K562 (cell line): ENCODE measurements around the gene LAMB1. TPM values are rescaled to one million over a fixed set of nuclear protein-coding genes. Genes with fewer than 3 reads are reported as not detected.

ENCODE experiments used
- ATAC-seq: fragments of 200-7000 bp; cut with Tn5 transposase; 3 replicates; pipeline ENCODE4 v1.9.1; 2020; ENCODE audit warnings: moderate library complexity
- BruUV-seq: library from RNA; stranded (reverse); fragments of 400-500 nt; replicated peaks from 2 replicates; lab custom pipeline; 2021; lab: Mats Ljungman, UMichigan
- CTCF ChIA-PET: fragments of 300-600 bp; formaldehyde crosslinking; extraction: SDS; loops from one replicate; lab custom pipeline; 2021; ENCODE audit warnings: low intra/inter-chr PET ratio; lab: Yijun Ruan, JAX
- POLR2A ChIA-PET: fragments of 300-600, 350-650 bp; sonication (Branson Sonifier 250); formaldehyde crosslinking; extraction: SDS; loops from one replicate; lab custom pipeline; 2021; ENCODE audit warnings: antibody characterized with exemption, inconsistent platforms; lab: Yijun Ruan, JAX
- DNase-seq, 4 experiments: peaks; one replicate each; pipeline versions ENCODE4 v3.0.0 to v3.0.0-alpha.2; 2011 to 2018; ENCODE audit warnings: low spot score in 3 of 4, mixed read lengths in 3 of 4; ENCODE audit errors: extremely low read depth in 1 of 4
- FAIRE-seq: peaks from 2 replicates; lab custom pipeline; 2011; peaks lifted over from hg19 to GRCh38; lab: Jason Lieb, UNC
- H2AFZ ChIP-seq: 2 replicates; pipeline ENCODE4 v1.6.0; 2011; ENCODE audit warnings: low read depth, low read length, control low read depth, inconsistent platforms
- H3K27ac ChIP-seq: fragments of 200-600 bp; 3 replicates; pipeline ENCODE4 v1.8.0; 2011; ENCODE audit warnings: low read depth, mild to moderate bottlenecking, control low read depth, inconsistent platforms, low read length, moderate library complexity, mixed read lengths; ENCODE audit errors: extremely low read depth
- H3K27me3 ChIP-seq, 2 experiments: fragments of 300-600 bp in 1 of 2; 2 replicates in 1 of 2; 3 replicates in 1 of 2; pipeline versions ENCODE4 v1.6.0 to v1.8.0; 2011; ENCODE audit warnings: inconsistent platforms in 2 of 2, low read length in 2 of 2, mild to moderate bottlenecking in 1 of 2, mixed read lengths in 1 of 2, moderate library complexity in 1 of 2; ENCODE audit not compliant: control insufficient read depth in 2 of 2, insufficient read depth in 2 of 2
- H3K36me3 ChIP-seq: fragments of 300-600 bp; 3 replicates; pipeline ENCODE4 v1.8.0; 2011; ENCODE audit warnings: mild to moderate bottlenecking, low read length, inconsistent platforms; ENCODE audit not compliant: control insufficient read depth, insufficient read depth
- H3K4me1 ChIP-seq, 2 experiments: fragments of 200-600 bp in 1 of 2; replicated peaks in 1 of 2; 2 replicates in 1 of 2; 3 replicates in 1 of 2; pipeline versions ENCODE4 v1.5.1 to v1.8.0; 2011; ENCODE audit warnings: inconsistent platforms in 2 of 2, low read length in 2 of 2, mild to moderate bottlenecking in 1 of 2, mixed read lengths in 1 of 2, moderate library complexity in 1 of 2; ENCODE audit not compliant: control insufficient read depth in 2 of 2, insufficient read depth in 2 of 2
- H3K4me2 ChIP-seq: 2 replicates; pipeline ENCODE4 v1.6.1; 2011; ENCODE audit warnings: low read length, control low read depth, inconsistent platforms, mixed read lengths; ENCODE audit not compliant: insufficient read depth
- H3K4me3 ChIP-seq: fragments of 200-600 bp; sonication (generic), shearing (Covaris generic); 2 replicates; pipeline ENCODE4 v1.5.1; 2016; ENCODE audit warnings: control low read depth, inconsistent platforms
- H3K79me2 ChIP-seq: fragments of 200-600 bp; 3 replicates; pipeline ENCODE4 v1.8.0; 2011; ENCODE audit warnings: low read length, inconsistent platforms; ENCODE audit not compliant: control insufficient read depth, insufficient read depth
- H3K9ac ChIP-seq, 2 experiments: 2 replicates each; pipeline versions ENCODE4 v1.6.0 to v1.6.1; 2011; ENCODE audit warnings: low read depth in 2 of 2, low read length in 2 of 2, control low read depth in 1 of 2, inconsistent platforms in 1 of 2, mild to moderate bottlenecking in 1 of 2, mixed read lengths in 1 of 2; ENCODE audit not compliant: insufficient read depth in 1 of 2
- H3K9me1 ChIP-seq: one replicate; pipeline ENCODE4 v1.6.0; 2011; ENCODE audit warnings: inconsistent platforms, mild to moderate bottlenecking, low read length, moderate library complexity; ENCODE audit not compliant: control insufficient read depth, insufficient read depth
- H3K9me3 ChIP-seq: replicated peaks from 2 replicates; pipeline ENCODE4 v1.5.1; 2011; ENCODE audit warnings: low read depth, low read length, inconsistent platforms; ENCODE audit not compliant: control insufficient read depth, insufficient read depth
- H4K20me1 ChIP-seq: replicated peaks from 2 replicates; pipeline ENCODE4 v1.6.1; 2011; ENCODE audit warnings: low read length, inconsistent platforms, mixed read lengths; ENCODE audit not compliant: control insufficient read depth, insufficient read depth
- GTF2F1 ChIP-seq: IDR thresholded peaks from 2 replicates; pipeline ENCODE4 v1.6.1; 2011; ENCODE audit warnings: low read depth, low read length, improper control_type of control experiment
- MCM5 ChIP-seq: fragments of 450-650 bp; IDR thresholded peaks from 2 replicates; pipeline ENCODE4 v1.6.1; 2016; ENCODE audit warnings: low read depth
- MEF2A ChIP-seq: IDR thresholded peaks from 2 replicates; pipeline ENCODE4 v1.6.1; 2011; ENCODE audit warnings: low read depth, mild to moderate bottlenecking, low read length, moderate library complexity; ENCODE audit not compliant: control insufficient read depth
- RFX5 ChIP-seq: IDR thresholded peaks from 2 replicates; pipeline ENCODE4 v1.6.1; 2011; ENCODE audit warnings: low read depth, mild to moderate bottlenecking, improper control_type of control experiment, low read length
- SMARCB1 ChIP-seq: IDR thresholded peaks from 2 replicates; pipeline ENCODE4 v1.6.1; 2011; ENCODE audit warnings: improper control_type of control experiment, low read depth; ENCODE audit not compliant: insufficient read length
- ZBTB5 ChIP-seq: fragments of 450-650 bp; IDR thresholded peaks from 2 replicates; pipeline ENCODE4 v1.6.1; 2017; ENCODE audit warnings: antibody characterized with exemption
- ZKSCAN3 ChIP-seq: fragments of 250-450 bp; sonication (Bioruptor Pico); IDR thresholded peaks from 2 replicates; pipeline ENCODE4 v1.4.0; 2020
- WGBS: fragments of 100-300 bp; shearing (Covaris generic); methylation state at CpG from one replicate; pipeline ENCODE4 v1.1.6; 2016; ENCODE audit warnings: low coverage, mixed read lengths; ENCODE audit not compliant: insufficient coverage; ENCODE audit errors: missing lambda C conversion rate; 5-methylcytosine and 5-hydroxymethylcytosine counted together
- in situ Hi-C: fragments of 300-500 bp; cut with MboI; formaldehyde crosslinking; loops from 4 replicates; pipeline ENCODE4 v1.15.0; 2018; ENCODE audit warnings: inconsistent platforms, mixed read lengths
- intact Hi-C: fragments of 100-400 bp; cut with micrococcal nuclease; formaldehyde crosslinking; loops from 2 replicates; pipeline ENCODE4 v1.14.2; 2022
- polyA plus RNA-seq, 8 experiments: library from polyadenylated mRNA; depleted of rRNA in 4 of 8; stranded (reverse) in 5 of 8; unstranded in 3 of 8; fragments of >200 nt; fragmentation: Nextera tagmentation in 2 of 8; fragmentation: Illumina TruSeq in 1 of 8; extraction: Ambion mirVana in 2 of 8; extraction: Trizol in 1 of 8; gene quantifications; 2 replicates each; pipeline versions ENCODE4 v1.2.1 to v1.2.3, GENCODE V29; 2011 to 2014; ENCODE audit warnings: inconsistent platforms in 1 of 8, missing spikeins in 1 of 8
- total RNA-seq, 7 experiments: library from RNA; depleted of rRNA in 6 of 7; stranded (reverse); fragments of >200 nt in 6 of 7; fragmentation: Illumina TruSeq in 2 of 7; extraction: Trizol in 2 of 7; gene quantifications; 2 replicates each; pipeline versions ENCODE4 v1.2.1 to v1.2.3, GENCODE V29; 2011 to 2021; ENCODE audit warnings: low replicate concordance in 1 of 7
- TF ChIP-seq, protein P1 (sequence below): fragments of 250-450 bp; sonication (Bioruptor Pico); IDR thresholded peaks from 2 replicates; pipeline ENCODE4 v1.5.1; 2021; ENCODE audit warnings: mild to moderate bottlenecking
- TF ChIP-seq, protein P2 (sequence below), 2 experiments: fragments of 450-650 bp; IDR thresholded peaks; 2 replicates each; pipeline ENCODE4 v1.6.1; 2016; ENCODE audit warnings: mild to moderate bottlenecking in 2 of 2, borderline replicate concordance in 1 of 2, low read depth in 1 of 2, moderate library complexity in 1 of 2
- TF ChIP-seq, protein P3 (sequence below): fragments of 450-650 bp; IDR thresholded peaks from 2 replicates; pipeline ENCODE4 v1.6.1; 2016; ENCODE audit warnings: missing biosample characterization, missing genetic modification characterization

LAMB1 gene
- total and polyA plus RNA-seq, 9 of the 15 experiments (the other 6 are each of a cell fraction or from before 2014, with no cell fraction given) = 6.0 to 17.7 (median 12.3) TPM

DNA sequence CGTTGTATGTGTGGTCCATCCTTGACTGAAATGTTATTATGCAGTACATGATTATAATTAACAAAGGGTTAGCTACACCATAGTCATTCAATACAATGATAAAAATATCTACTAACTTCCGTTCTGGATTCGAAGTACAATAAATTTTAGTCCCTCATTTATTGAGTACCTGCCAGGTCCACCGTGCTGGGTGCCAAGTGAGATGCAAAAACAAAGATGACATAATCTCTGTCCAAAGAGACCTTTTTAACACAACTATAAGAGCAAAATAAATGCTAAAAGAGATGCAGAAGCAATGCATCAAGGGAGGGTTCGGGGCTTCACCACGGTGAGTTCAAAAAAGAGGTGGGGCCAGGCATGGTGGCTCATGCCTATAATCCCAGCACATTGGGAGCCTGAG lies 33.1 kb downstream of the LAMB1 start:
- ATAC-seq (no peak), DNase-seq (no peak), FAIRE-seq (no peak)
- H3K4me1 ChIP-seq = peaks cover 0 to 22% of the 10 kb centered on the region in 2 experiments; a peak in 3 of 5 replicates
- WGBS = 53% methylated on average over 6 of the region's 6 CpGs
- no peaks in the 10 kb centered on the region for H3K9me3 ChIP-seq
- H3K9ac ChIP-seq = no peak overlapping the region
- no peak overlapping the region for H3K4me3 ChIP-seq
- H3K9me1 ChIP-seq = no peaks in the 10 kb centered on the region
- CTCF ChIA-PET = no interaction called here
- TF ChIP-seq, protein P1, sequence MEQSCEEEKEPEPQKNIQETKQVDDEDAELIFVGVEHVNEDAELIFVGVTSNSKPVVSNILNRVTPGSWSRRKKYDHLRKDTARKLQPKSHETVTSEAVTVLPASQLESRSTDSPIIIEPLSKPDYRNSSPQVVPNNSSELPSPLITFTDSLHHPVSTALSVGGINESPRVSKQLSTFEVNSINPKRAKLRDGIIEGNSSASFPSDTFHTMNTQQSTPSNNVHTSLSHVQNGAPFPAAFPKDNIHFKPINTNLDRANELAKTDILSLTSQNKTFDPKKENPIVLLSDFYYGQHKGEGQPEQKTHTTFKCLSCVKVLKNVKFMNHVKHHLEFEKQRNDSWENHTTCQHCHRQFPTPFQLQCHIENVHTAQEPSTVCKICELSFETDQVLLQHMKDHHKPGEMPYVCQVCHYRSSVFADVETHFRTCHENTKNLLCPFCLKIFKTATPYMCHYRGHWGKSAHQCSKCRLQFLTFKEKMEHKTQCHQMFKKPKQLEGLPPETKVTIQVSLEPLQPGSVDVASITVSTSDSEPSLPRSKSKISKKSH (CRISPR knock-in tag) = no peak
- TF ChIP-seq ZBTB5 (no peak), SMARCB1 (no peak), ZKSCAN3 (CRISPR knock-in tag) (no peak), MCM5 (no peak), MEF2A (no peak), RFX5 (no peak), GTF2F1 (no peak)
- TF ChIP-seq, protein P2, sequence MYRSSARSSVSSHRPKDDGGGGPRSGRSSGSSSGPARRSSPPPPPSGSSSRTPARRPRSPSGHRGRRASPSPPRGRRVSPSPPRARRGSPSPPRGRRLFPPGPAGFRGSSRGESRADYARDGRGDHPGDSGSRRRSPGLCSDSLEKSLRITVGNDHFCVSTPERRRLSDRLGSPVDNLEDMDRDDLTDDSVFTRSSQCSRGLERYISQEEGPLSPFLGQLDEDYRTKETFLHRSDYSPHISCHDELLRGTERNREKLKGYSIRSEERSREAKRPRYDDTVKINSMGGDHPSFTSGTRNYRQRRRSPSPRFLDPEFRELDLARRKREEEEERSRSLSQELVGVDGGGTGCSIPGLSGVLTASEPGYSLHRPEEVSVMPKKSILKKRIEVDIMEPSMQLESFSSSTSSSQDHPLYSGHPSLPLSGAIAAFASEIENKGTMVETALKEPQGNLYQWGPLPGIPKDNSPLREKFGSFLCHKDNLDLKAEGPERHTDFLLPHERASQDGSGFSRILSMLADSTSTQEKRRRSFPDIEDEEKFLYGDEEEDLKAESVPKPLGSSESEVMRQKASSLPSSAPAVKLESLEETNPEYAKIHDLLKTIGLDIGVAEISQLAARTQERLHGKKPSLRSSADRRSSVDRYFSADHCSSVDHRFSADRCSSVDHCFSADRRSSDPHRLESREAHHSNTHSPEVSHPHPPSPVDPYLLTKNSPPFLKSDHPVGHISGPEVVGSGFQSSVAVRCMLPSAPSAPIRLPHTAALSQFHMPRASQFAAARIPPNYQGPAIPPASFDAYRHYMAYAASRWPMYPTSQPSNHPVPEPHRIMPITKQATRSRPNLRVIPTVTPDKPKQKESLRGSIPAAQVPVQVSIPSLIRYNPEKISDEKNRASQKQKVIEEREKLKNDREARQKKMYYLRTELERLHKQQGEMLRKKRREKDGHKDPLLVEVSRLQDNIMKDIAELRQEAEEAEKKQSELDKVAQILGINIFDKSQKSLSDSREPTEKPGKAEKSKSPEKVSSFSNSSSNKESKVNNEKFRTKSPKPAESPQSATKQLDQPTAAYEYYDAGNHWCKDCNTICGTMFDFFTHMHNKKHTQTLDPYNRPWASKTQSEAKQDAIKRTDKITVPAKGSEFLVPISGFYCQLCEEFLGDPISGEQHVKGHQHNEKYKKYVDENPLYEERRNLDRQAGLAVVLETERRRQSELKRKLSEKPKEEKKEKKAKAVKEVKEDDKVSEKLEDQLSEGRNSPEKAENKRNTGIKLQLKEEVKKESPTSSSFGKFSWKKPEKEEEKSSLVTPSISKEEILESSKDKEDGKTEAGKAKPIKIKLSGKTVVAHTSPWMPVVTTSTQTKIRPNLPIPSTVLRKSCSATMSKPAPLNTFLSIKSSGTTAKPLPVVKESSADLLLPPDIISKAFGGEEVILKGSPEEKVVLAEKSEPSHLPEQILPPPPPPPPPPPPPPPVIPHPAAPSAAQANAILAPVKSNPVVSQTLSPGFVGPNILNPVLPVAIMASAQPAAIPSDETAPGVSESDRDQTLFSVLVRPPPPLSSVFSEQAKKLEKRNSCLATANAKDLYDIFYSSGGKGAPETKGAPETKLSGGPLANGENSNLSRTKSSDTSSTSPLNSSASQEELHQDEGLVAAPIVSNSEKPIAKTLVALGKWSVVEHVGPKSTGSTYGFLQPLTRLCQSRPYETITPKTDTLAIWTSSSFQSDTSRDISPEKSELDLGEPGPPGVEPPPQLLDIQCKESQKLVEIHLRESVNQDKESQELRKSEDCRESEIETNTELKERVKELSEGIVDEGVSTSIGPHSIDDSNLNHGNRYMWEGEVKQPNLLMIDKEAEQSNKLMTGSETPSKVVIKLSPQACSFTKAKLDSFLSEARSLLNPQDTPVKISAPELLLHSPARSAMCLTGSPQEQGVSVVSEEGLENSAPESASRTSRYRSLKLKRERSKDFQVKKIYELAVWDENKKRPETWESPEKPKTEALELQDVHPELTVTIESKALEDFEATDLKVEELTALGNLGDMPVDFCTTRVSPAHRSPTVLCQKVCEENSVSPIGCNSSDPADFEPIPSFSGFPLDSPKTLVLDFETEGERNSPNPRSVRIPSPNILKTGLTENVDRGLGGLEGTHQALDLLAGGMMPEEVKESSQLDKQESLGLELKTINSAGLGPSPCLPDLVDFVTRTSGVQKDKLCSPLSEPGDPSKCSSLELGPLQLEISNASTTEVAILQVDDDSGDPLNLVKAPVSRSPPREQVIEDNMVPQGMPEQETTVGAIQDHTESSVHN (IDR thresholded peaks at IDR 0.05; ENCODE audit: borderline replicate concordance in 1 of 2, low read depth in 1 of 2) = no peak
- TF ChIP-seq, protein P3, sequence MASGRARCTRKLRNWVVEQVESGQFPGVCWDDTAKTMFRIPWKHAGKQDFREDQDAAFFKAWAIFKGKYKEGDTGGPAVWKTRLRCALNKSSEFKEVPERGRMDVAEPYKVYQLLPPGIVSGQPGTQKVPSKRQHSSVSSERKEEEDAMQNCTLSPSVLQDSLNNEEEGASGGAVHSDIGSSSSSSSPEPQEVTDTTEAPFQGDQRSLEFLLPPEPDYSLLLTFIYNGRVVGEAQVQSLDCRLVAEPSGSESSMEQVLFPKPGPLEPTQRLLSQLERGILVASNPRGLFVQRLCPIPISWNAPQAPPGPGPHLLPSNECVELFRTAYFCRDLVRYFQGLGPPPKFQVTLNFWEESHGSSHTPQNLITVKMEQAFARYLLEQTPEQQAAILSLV = no peak
- H3K27ac ChIP-seq = no peak overlapping the region
- no peaks in the 10 kb centered on the region; a peak in 1 of 5 replicates for H3K27me3 ChIP-seq
- in situ Hi-C loops (no loop called here), intact Hi-C loops (loop anchor here (10.0 kb wide), 1 partner anchor 55 kb away; no protein-coding TSS in a partner anchor)
- H3K4me2 ChIP-seq = no peak overlapping the region
- H3K36me3 ChIP-seq = peaks cover 8% of the 10 kb centered on the region; the same call in 1 of the 3 replicates
- no peaks in the 10 kb centered on the region for H3K79me2 ChIP-seq
- H4K20me1 ChIP-seq = 0 out of 2 replicates have a peak, but pooled peaks cover 3% of the 10 kb centered on the region
- POLR2A ChIA-PET = no interaction called here
- H2AFZ ChIP-seq = no peak overlapping the region
- no TSS peak for BruUV-seq
